GM18526 (cell line): ENCODE measurements around the gene ZWINT.

Source experiments
- POLR2A ChIP-seq: IDR thresholded peaks from 3 replicates; pipeline ENCODE4 v1.6.1; 2011; ENCODE audit not compliant: insufficient read length; ENCODE audit errors: extremely low read depth

The ZWINT gene

DNA sequence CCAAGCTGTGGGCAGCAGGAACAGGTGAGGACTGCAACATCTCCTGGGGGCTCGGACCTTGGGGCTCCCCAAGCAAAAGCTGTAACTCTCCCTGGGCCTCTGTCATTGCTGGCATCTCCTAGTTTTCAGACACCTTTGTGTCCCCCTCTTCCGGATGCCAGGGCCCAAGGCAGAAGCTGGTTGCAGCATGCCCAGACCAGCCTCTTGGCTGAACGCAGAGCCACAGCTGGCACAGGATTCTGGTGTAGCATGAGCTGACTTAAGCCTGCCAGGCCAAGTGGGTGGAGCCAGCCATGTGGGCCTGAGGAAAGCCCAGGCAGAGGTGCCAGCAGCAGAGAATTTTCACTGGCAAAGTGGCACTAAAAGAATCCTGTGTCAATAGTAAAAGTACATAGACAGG is 43.5 kb downstream of the ZWINT start:
- no peak for TF ChIP-seq POLR2A

DNA sequence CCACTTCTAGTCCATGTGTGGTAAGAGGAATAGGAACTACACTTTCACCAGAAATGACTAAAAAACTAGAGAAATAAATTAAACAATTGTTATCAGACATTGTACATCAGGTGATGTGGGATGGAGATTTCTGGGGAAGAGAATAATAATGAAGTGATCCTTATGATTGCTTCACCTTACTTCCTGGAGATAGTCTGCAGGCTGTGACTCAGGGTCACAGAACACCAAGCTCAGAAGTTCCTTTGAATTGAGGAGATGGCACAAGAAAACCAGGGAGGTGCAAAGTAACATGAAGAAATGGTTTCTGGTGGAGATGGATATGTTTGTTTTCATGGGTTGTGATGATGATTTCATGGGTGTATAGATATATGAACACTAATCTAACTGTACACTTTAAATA is 44.5 kb downstream of the ZWINT start:
- no peak for TF ChIP-seq POLR2A
